Measurements from ENCODE around the gene CFAP54. TPM values are rescaled to one million over a fixed set of nuclear protein-coding genes. Genes with fewer than 3 reads are reported as not detected.

The CFAP54 gene
- total and polyA plus RNA-seq, 2 of the 4 experiments (the other 2 are of a cell fraction): 0.18 to 0.41 TPM

GRCh38 chr12:96824838-96825236, 335.5 kb downstream of the CFAP54 start:
- Histone ChIP-seq H3K4me1 (ENCODE audit: control insufficient read depth, insufficient read depth, low read length) (no peaks in the 10 kb centered on the region), H4K5ac (ENCODE audit: low read depth, low read length) (no peak overlapping the region), H3K79me1 (ENCODE audit: low read depth in 1 of 2, low read length in 2 of 2) (no peaks in the 10 kb centered on the region), H3K9me1 (ENCODE audit: insufficient read depth, low read length) (no peaks in the 10 kb centered on the region), H2BK5ac (ENCODE audit: low read depth, low read length, poor library complexity, severe bottlenecking) (no peak overlapping the region), H3K23ac (ENCODE audit: low read depth, low read length) (no peak overlapping the region), H3K4me3 (ENCODE audit: insufficient read depth, low read depth, low read length) (no peak overlapping the region), H3K9ac (ENCODE audit: low read depth, low read length) (no peak overlapping the region), H3K27ac (ENCODE audit: insufficient read depth, low read length) (no peak overlapping the region), H4K20me1 (ENCODE audit: insufficient read depth, low read length) (no peaks in the 10 kb centered on the region), H3K36me3 (ENCODE audit: control insufficient read depth, insufficient read depth, low read length) (no peaks in the 10 kb centered on the region), H3K14ac (replicated peaks; ENCODE audit: low read depth, low read length) (no peak overlapping the region), H2BK15ac (ENCODE audit: low read depth, low read length) (no peak overlapping the region), H2BK120ac (ENCODE audit: low read depth, low read length) (no peak overlapping the region), H3K4ac (ENCODE audit: low read depth, low read length) (no peak overlapping the region), H4K91ac (ENCODE audit: insufficient read depth, low read depth, low read length) (no peak overlapping the region), H3K9me3 (ENCODE audit: control insufficient read depth, insufficient read depth, low read length) (no peaks in the 10 kb centered on the region), H2BK20ac (ENCODE audit: low read depth, low read length) (no peak overlapping the region), H2AFZ (replicated peaks; ENCODE audit: low read length, poor library complexity) (no peak overlapping the region), H4K8ac (ENCODE audit: low read depth in 2 of 2, low read length in 2 of 2) (no peak overlapping the region), H3K18ac (ENCODE audit: low read depth, low read length) (no peak overlapping the region), H2AK5ac (ENCODE audit: low read depth, low read length) (no peak overlapping the region), H3K4me2 (ENCODE audit: low read depth, low read length) (no peak overlapping the region), H2AK9ac (replicated peaks; ENCODE audit: low read depth, low read length, poor library complexity) (no peak overlapping the region), H3K27me3 (ENCODE audit: control insufficient read depth, insufficient read depth, low read length) (peaks cover 1% of the 10 kb centered on the region; the same call in 1 of the 2 replicates), H3K56ac (ENCODE audit: extremely low read depth, insufficient read depth, low read length) (no peak overlapping the region)
- intact Hi-C loops (cut with micrococcal nuclease): no loop called here
- BruUV-seq (replicated peaks): no TSS peak
- ATAC-seq (ENCODE audit: low read depth) (no peak), DNase-seq (no peak)
- POLR2A ChIA-PET (ENCODE audit: unreplicated experiment): no interaction called here
- no CpG with 5 or more reads among the region's 2 CpGs for WGBS, 2 experiments (ENCODE audit: extremely low coverage in 2 of 2, insufficient read length in 1 of 2)
- in situ Hi-C loops (cut with MboI; ENCODE audit: low sequenced_read_pairs): no loop called here
- dilution Hi-C loops (cut with HindIII; ENCODE audit: low sequenced_read_pairs, unreplicated experiment): no loop called here
- CTCF ChIA-PET: no interaction called here
- TF ChIP-seq MAFK (IDR thresholded peaks at IDR 0.05; ENCODE audit: low read depth, low read length) (0 out of 2 replicates have a peak, but pooled peaks have one; percentile 7), ELK1 (IDR thresholded peaks at IDR 0.05; ENCODE audit: borderline replicate concordance, low read depth, low read length) (no peak)

Data from IMR-90 (cell line).